SH-SY5Y (cell line): Measurements from ENCODE around the gene RNASE1.

Experiments
- GATA2 ChIP-seq: IDR thresholded peaks from 2 replicates; pipeline ENCODE4 v1.6.1; 2011; ENCODE audit warnings: mild to moderate bottlenecking, low read depth, low read length
- GATA3 ChIP-seq: IDR thresholded peaks from 2 replicates; pipeline ENCODE4 v1.6.1; 2011; ENCODE audit warnings: low read depth, mild to moderate bottlenecking, low read length, moderate library complexity

RNASE1 gene

GRCh38 chr14:20754308-20754707 is 48.3 kb downstream of the RNASE1 start:
- TF ChIP-seq GATA2 (no peak), GATA3 (no peak)

GRCh38 chr14:20751963-20752562 is 50.6 kb downstream of the RNASE1 start:
- no peak for TF ChIP-seq GATA2
- TF ChIP-seq GATA3: no peak
